Measurements from ENCODE around the gene DPP6. TPM values are rescaled to one million over a fixed set of nuclear protein-coding genes. Genes with fewer than 3 reads are reported as not detected.
"Not testable (repeated sequence)": the region's sequence is repeated elsewhere in the genome, so short reads cannot be mapped to it uniquely, and the experiment has no call there.

DPP6 gene
- total RNA-seq, 2 donors from 2014 or later, result 0.05 to 38.7 TPM

- H3K4me3 ChIP-seq, result no peak overlapping the region
Measured at GRCh38 chr7:154918266-154918665, 866.1 kb downstream of the DPP6 start.

DNA sequence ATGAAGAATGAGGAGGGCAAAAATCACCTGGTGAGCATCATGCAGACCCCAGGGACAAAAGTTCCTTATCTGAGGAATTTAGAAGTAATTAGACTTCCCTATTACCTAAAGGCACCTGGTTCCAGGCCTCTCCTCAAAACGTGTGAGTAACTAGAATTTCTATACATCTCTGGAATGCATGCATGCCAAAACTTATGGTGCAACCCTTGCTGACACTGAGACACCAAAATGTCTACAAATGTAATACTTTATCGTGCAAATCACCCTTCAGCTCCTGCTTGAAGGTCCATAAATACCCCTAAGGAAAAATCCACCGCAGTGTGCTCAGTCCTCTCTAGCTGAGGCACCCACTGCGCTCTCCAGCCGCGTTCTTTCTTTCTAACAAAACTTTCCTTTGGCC is 866.5 kb downstream of the DPP6 start:
- Histone ChIP-seq H3K4me1 (replicated peaks) (no peaks in the 10 kb centered on the region), H3K9me3 (no peaks in the 10 kb centered on the region), H3K36me3 (no peaks in the 10 kb centered on the region), H3K4me3 (no peak overlapping the region), H3K27me3 (replicated peaks; ENCODE audit: insufficient read depth) (no peaks in the 10 kb centered on the region), H3K27ac (no peak overlapping the region)
- intact Hi-C loops (cut with DNase I), result no loop called here
- TF ChIP-seq POLR2AphosphoS5 (IDR thresholded peaks at IDR 0.05) (no peak), POLR2A (IDR thresholded peaks at IDR 0.05) (no peak)
- TF ChIP-seq, protein P1, sequence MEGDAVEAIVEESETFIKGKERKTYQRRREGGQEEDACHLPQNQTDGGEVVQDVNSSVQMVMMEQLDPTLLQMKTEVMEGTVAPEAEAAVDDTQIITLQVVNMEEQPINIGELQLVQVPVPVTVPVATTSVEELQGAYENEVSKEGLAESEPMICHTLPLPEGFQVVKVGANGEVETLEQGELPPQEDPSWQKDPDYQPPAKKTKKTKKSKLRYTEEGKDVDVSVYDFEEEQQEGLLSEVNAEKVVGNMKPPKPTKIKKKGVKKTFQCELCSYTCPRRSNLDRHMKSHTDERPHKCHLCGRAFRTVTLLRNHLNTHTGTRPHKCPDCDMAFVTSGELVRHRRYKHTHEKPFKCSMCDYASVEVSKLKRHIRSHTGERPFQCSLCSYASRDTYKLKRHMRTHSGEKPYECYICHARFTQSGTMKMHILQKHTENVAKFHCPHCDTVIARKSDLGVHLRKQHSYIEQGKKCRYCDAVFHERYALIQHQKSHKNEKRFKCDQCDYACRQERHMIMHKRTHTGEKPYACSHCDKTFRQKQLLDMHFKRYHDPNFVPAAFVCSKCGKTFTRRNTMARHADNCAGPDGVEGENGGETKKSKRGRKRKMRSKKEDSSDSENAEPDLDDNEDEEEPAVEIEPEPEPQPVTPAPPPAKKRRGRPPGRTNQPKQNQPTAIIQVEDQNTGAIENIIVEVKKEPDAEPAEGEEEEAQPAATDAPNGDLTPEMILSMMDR (IDR thresholded peaks at IDR 0.05), result no peak
- no peak for DNase-seq (ENCODE audit: low spot score)
- WGBS, result 75% methylated on average over 6 of the region's 6 CpGs

More at GRCh38 chr7:154918266-154918665, 866.1 kb downstream of the DPP6 start:
- DNase-seq (ENCODE audit: low spot score), result no peak
- H3K27ac ChIP-seq, result no peak overlapping the region
- H3K4me1 ChIP-seq (replicated peaks), result no peaks in the 10 kb centered on the region
- TF ChIP-seq POLR2A (IDR thresholded peaks at IDR 0.05) (no peak), POLR2AphosphoS5 (IDR thresholded peaks at IDR 0.05) (no peak)
- TF ChIP-seq, protein P1 (IDR thresholded peaks at IDR 0.05), result no peak
- H3K9me3 ChIP-seq, result no peaks in the 10 kb centered on the region
- intact Hi-C loops (cut with DNase I), result no loop called here
- no peaks in the 10 kb centered on the region for H3K36me3 ChIP-seq
- WGBS, result 58% methylated on average over 6 of the region's 6 CpGs
- no peaks in the 10 kb centered on the region for H3K27me3 ChIP-seq (replicated peaks; ENCODE audit: insufficient read depth)

DNA sequence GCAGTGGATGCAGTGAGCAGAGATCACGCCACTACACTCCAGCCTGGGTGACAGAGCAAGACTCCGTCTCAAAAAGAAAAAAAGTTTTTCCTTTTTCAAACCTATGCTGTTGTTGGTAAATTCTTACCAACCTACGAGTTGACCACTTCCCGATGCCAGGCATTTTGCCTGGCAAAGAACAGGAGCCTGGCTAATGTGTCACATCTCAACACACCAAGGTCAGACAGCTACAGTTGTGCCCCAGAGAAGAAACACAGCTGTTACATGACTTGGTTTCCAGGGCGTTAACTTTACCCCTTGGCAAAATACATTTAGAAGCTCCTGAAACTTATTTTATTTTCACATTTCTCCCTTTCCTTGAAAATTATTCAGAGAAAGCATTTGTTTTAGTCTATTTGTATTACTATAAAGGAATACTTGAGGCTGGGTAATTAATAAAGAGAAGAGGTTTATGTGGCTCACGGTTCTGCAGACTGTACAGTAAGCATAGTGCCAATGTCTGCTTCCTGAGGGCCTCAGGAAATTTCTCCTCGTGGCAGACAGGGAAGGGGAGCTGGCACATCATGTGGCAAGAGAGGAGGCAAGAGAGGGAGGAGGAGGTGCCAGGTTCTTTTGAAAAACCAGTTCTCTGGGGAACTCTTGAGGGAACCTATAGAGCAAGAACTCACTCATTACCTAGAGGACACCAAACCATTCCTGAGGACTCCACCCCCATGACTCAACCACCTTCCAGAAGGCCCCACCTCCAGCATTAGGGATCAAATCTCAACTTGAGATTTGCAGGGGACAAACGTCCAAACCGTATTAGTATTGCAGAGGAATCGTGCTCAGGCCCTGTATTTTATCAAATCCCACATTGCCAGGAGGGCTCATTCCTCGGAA is 867.4 kb downstream of the DPP6 start:
- H3K4me3 ChIP-seq, result no peak overlapping the region
- TF ChIP-seq, protein P1 (IDR thresholded peaks at IDR 0.05), result no peak
- no peak for TF ChIP-seq POLR2AphosphoS5 (IDR thresholded peaks at IDR 0.05)
- TF ChIP-seq POLR2A (IDR thresholded peaks at IDR 0.05), result no peak
- intact Hi-C loops (cut with DNase I), result loop anchor here (10.0 kb wide), 3 partner anchors 285 to 845 kb away; no protein-coding TSS in a partner anchor
- no peaks in the 10 kb centered on the region for H3K36me3 ChIP-seq
- WGBS, result 76% methylated on average over 11 of the region's 11 CpGs
- H3K27me3 ChIP-seq (replicated peaks; ENCODE audit: insufficient read depth), result no peaks in the 10 kb centered on the region
- no peak for DNase-seq (ENCODE audit: low spot score)
- H3K9me3 ChIP-seq, result no peaks in the 10 kb centered on the region
- H3K4me1 ChIP-seq (replicated peaks), result no peaks in the 10 kb centered on the region
- H3K27ac ChIP-seq, result no peak overlapping the region

DNA sequence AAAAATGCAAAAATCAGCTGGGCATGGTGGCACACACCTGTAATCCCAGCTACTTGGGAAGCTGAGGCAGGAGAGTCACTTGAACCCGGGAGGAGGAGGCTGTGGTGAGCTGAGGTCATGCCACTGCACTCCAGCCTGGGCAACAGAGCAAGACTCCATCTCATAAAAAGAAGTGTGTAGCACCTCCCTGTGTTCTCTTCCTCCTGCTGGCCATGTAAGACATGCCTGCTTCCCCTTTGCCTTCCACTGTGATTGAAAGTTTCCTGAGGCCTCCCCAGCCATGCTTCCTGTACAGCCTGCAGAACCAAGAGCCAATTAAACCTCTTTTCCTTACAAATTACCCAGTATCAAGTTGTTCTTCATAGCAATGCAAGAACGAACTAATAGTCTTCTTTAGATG is 870.3 kb downstream of the DPP6 start:
- not testable (repeated sequence) for H3K9me3 ChIP-seq; DNase-seq (ENCODE audit: low spot score); H3K4me3 ChIP-seq; H3K36me3 ChIP-seq; H3K27ac ChIP-seq; H3K27me3 ChIP-seq (replicated peaks; ENCODE audit: insufficient read depth); H3K4me1 ChIP-seq (replicated peaks)
- intact Hi-C loops (cut with DNase I), result loop anchor here (10.0 kb wide), 3 partner anchors 282 to 842 kb away; no protein-coding TSS in a partner anchor
- 71% methylated on average over 2 of the region's 2 CpGs for WGBS

DNA sequence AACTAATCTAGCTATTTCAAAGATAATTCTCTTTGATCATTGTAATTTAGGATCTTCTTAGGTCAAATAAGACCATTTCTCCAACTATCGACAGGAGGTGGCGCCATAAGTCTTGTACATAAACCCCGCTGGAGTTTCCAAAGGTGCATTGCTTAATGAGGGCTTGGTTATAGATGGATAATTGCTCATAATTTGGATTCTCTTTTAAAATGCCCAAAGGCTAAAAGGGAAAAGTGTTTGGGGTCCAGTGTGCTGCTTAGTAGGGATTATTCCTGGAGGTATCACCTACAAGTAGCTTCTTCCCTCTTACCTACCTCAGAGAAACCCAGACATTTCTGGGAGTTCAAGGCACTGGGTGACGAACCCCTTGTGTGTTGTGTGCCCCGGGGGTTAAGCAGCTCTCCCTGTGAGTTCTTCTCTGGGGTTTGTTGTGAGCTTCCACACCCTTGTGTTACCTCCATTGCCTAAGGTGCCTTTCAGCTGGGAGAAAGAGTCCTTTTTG is 875.5 kb downstream of the DPP6 start:
- peak; percentile 90 for DNase-seq (ENCODE audit: low spot score)
- TF ChIP-seq POLR2AphosphoS5 (IDR thresholded peaks at IDR 0.05) (peak; percentile 54), POLR2A (IDR thresholded peaks at IDR 0.05) (no peak)
- TF ChIP-seq, protein P1 (IDR thresholded peaks at IDR 0.05), result peak; percentile 34 to 79 (median 66)
- intact Hi-C loops (cut with DNase I), result loop anchor here (2.0 to 10.0 kb wide), 6 partner anchors 75 to 837 kb away; partner anchors contain the start of gene PAXIP1
- H3K4me1 ChIP-seq (replicated peaks), result no peaks in the 10 kb centered on the region
- H3K36me3 ChIP-seq, result no peaks in the 10 kb centered on the region
- WGBS, result 3% methylated on average over 5 of the region's 5 CpGs
- H3K27me3 ChIP-seq (replicated peaks; ENCODE audit: insufficient read depth), result no peaks in the 10 kb centered on the region
- H3K4me3 ChIP-seq, result peak overlapping the region; percentile 42 to 55
- H3K27ac ChIP-seq, result peak overlapping the region; percentile 93
- no peaks in the 10 kb centered on the region for H3K9me3 ChIP-seq
